Hepatocyte (in vitro differentiated cells): ENCODE results near the gene TIPARP. TPM values are rescaled to one million over a fixed set of nuclear protein-coding genes. Genes with fewer than 3 reads are reported as not detected.

Source experiments
- DNase-seq: peaks from one replicate; pipeline ENCODE4 v3.0.0-alpha.2; 2016; ENCODE audit warnings: low spot score
- H2AFZ ChIP-seq: fragments of 200-600 bp; sonication (generic); 2 replicates; pipeline ENCODE4 v1.6.0; 2016; ENCODE audit warnings: antibody characterized with exemption, mild to moderate bottlenecking
- H3K27ac ChIP-seq: fragments of 200-600 bp; sonication (generic); 2 replicates; pipeline ENCODE4 v1.5.1; 2016; ENCODE audit warnings: mild to moderate bottlenecking
- H3K27me3 ChIP-seq: fragments of 200-600 bp; sonication (generic); 2 replicates; pipeline ENCODE4 v1.6.1; 2016
- H3K36me3 ChIP-seq: fragments of 200-600 bp; sonication (generic); replicated peaks from 2 replicates; pipeline ENCODE4 v1.5.1; 2016; ENCODE audit warnings: low read depth; ENCODE audit not compliant: insufficient read depth
- H3K4me1 ChIP-seq: fragments of 200-600 bp; sonication (generic); 2 replicates; pipeline ENCODE4 v1.5.1; 2016; ENCODE audit warnings: mild to moderate bottlenecking, moderate library complexity; ENCODE audit not compliant: insufficient read depth
- H3K4me2 ChIP-seq: fragments of 200-600 bp; sonication (generic); 2 replicates; pipeline ENCODE4 v1.6.0; 2016
- H3K4me3 ChIP-seq: fragments of 200-600 bp; sonication (generic); 2 replicates; pipeline ENCODE4 v1.5.1; 2016; ENCODE audit warnings: mild to moderate bottlenecking
- H3K79me2 ChIP-seq: fragments of 200-600 bp; sonication (generic); 2 replicates; pipeline ENCODE4 v1.6.0; 2017; ENCODE audit warnings: mild to moderate bottlenecking
- H3K9me2 ChIP-seq: fragments of 200-600 bp; sonication (generic); replicated peaks from 2 replicates; pipeline ENCODE4 v1.6.0; 2017; ENCODE audit warnings: mild to moderate bottlenecking; ENCODE audit not compliant: insufficient read depth
- H3K9me3 ChIP-seq: fragments of 200-600 bp; sonication (generic); 2 replicates; pipeline ENCODE4 v1.5.1; 2016; ENCODE audit warnings: low read depth, mild to moderate bottlenecking
- H4K20me1 ChIP-seq: fragments of 200-600 bp; sonication (generic); 2 replicates; pipeline ENCODE4 v1.6.0; 2016; ENCODE audit warnings: mild to moderate bottlenecking; ENCODE audit not compliant: insufficient read depth, poor library complexity, severe bottlenecking
- EZH2 ChIP-seq: fragments of 200-600 bp; sonication (generic); IDR thresholded peaks from 2 replicates; pipeline ENCODE4 v1.6.1; 2016; ENCODE audit warnings: antibody characterized with exemption, mild to moderate bottlenecking, borderline replicate concordance
- EZH2phosphoT487 ChIP-seq: fragments of 200-600 bp; sonication (generic); IDR thresholded peaks from one replicate; pipeline ENCODE4 v1.6.1; 2018; ENCODE audit warnings: antibody characterized with exemption, mild to moderate bottlenecking, low read depth, moderate library complexity; ENCODE audit not compliant: unreplicated experiment, severe bottlenecking
- WGBS: methylation state at CpG from one replicate; pipeline ENCODE4 v1.1.6; 2016; ENCODE audit warnings: low lambda C conversion rate; ENCODE audit errors: missing lambda C conversion rate; 5-methylcytosine and 5-hydroxymethylcytosine counted together
- polyA plus RNA-seq: library from polyadenylated mRNA; unstranded; fragments of >200 nt; fragmentation: Nextera tagmentation; extraction: Ambion mirVana; gene quantifications from 2 replicates; pipeline ENCODE4 v1.2.1, GENCODE V29; 2016
- total RNA-seq: library from RNA; depleted of rRNA; stranded (reverse); fragments of >200 nt; gene quantifications from 2 replicates; pipeline ENCODE4 v1.2.3, GENCODE V29; 2014
- TF ChIP-seq, protein P1 (sequence below): fragments of 200-600 bp; sonication (generic); IDR thresholded peaks from 2 replicates; pipeline ENCODE4 v1.5.1; 2016; ENCODE audit warnings: antibody characterized with exemption, mild to moderate bottlenecking; ENCODE audit not compliant: poor library complexity

Gene TIPARP
- total and polyA plus RNA-seq, 2 experiments from 2014 or later, result 19.9 to 112 TPM

DNA sequence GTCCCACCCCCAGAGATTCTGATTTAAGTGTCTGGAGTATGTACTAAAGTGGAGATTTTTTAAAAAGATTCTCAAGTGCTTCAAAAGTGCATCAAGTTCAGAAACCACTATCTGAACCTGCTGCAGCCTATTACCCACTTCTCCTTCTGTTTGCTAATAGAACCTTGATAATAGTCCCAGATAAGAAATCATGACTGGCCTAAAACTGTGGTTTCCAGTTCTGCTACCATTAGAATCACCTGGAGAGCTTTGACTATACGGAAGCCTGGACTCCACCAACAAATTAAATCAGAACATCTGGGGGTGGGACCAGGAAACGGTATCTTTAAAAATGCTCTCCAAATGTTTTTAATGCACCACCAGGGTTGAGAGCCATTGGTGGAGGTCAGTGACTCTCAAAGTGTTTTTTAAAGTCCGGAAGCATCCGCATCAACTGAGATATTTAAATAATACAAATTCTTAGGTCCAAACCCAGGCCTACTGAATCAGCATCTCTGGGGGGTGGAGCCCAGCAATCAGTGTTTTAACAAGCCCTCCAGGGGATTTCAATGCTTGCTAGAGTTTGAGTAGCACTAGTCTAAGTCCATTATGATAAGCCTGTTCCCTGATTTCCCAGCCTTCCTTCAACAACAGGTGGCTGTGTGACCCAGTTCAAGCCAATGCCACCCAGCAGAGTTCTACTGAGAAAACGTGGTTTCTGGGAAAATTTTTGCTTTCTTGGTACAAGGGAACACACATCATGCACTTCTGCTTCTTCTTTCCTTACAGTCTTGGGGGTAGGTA is 45.4 kb upstream of the TIPARP start:
- TF ChIP-seq EZH2, result no peak
- TF ChIP-seq, protein P1, sequence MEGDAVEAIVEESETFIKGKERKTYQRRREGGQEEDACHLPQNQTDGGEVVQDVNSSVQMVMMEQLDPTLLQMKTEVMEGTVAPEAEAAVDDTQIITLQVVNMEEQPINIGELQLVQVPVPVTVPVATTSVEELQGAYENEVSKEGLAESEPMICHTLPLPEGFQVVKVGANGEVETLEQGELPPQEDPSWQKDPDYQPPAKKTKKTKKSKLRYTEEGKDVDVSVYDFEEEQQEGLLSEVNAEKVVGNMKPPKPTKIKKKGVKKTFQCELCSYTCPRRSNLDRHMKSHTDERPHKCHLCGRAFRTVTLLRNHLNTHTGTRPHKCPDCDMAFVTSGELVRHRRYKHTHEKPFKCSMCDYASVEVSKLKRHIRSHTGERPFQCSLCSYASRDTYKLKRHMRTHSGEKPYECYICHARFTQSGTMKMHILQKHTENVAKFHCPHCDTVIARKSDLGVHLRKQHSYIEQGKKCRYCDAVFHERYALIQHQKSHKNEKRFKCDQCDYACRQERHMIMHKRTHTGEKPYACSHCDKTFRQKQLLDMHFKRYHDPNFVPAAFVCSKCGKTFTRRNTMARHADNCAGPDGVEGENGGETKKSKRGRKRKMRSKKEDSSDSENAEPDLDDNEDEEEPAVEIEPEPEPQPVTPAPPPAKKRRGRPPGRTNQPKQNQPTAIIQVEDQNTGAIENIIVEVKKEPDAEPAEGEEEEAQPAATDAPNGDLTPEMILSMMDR, result no peak
- TF ChIP-seq EZH2phosphoT487, result no peak
- DNase-seq, result no peak
- Histone ChIP-seq H3K79me2 (no peaks in the 10 kb centered on the region), H3K9me2 (no peaks in the 10 kb centered on the region), H3K4me2 (peak overlapping the region; percentile 29), H3K4me3 (no peak overlapping the region), H3K27me3 (no peaks in the 10 kb centered on the region), H3K4me1 (peaks cover 19% of the 10 kb centered on the region), H3K27ac (peak overlapping the region; percentile 44), H3K9me3 (no peaks in the 10 kb centered on the region), H4K20me1 (no peaks in the 10 kb centered on the region), H3K36me3 (no peaks in the 10 kb centered on the region), H2AFZ (no peak overlapping the region)
- WGBS, result 77% methylated on average over 5 of the region's 5 CpGs

DNA sequence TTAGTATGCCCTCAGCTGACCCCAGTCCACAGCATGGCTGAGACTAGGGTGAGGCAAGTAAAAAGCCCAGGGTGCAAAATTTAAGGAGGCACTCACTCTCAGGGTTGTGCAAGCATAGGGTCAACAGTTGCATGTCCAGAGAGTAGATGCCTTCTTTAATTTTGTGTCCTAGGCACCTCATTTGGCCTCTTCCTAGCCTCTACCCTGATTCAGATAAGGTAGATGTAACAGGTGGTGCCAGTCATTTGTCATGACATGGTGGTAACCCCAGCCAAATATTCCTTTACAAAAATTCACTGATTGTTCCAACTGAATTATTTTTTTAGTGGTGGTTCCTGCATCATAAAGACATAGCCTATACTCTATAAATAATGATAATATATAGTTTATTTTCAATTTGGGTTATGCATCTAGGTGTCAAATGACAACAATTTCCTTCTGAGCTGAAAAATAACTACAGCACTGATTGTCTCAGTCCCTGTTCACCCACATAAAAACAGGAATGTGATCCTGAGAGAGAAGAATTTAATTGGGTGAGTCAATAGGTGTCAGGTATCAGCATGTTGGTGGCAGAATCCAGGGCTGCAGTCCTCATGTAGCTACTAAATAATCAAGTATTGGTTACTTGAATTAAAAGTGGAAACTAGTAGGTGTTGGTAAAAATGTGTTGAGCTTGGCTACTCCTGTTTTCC is 44.2 kb upstream of the TIPARP start:
- no peaks in the 10 kb centered on the region for H3K79me2 ChIP-seq
- peaks cover 19% of the 10 kb centered on the region for H3K4me1 ChIP-seq
- no peak for DNase-seq
- H3K9me3 ChIP-seq, result no peaks in the 10 kb centered on the region
- H3K27ac ChIP-seq, result no peak overlapping the region
- TF ChIP-seq, protein P1, result no peak
- no peak for TF ChIP-seq EZH2
- no peaks in the 10 kb centered on the region for H3K36me3 ChIP-seq
- no peak overlapping the region for H3K4me3 ChIP-seq
- H3K9me2 ChIP-seq, result no peaks in the 10 kb centered on the region
- H4K20me1 ChIP-seq, result no peaks in the 10 kb centered on the region
- H2AFZ ChIP-seq, result no peak overlapping the region
- no peaks in the 10 kb centered on the region for H3K27me3 ChIP-seq
- H3K4me2 ChIP-seq, result no peak overlapping the region

DNA sequence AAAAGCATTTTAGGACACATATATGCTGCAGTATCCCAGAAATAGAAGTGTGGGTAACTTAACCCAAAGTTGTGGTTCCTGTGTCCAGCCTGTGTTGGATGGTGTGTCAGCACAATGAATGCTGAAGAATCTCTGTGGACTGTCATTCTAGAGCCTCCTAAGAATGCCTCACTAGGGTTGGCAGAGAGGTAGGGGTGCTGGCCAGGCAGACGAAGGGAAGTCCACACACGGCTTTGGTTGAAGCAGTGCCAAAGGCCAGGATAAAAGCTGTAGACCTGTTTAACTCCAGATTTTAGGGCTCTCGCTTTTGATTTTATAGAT is 43.7 kb upstream of the TIPARP start:
- H3K36me3 ChIP-seq, result no peaks in the 10 kb centered on the region
- no peak overlapping the region for H3K27ac ChIP-seq
- H4K20me1 ChIP-seq, result no peaks in the 10 kb centered on the region
- no peaks in the 10 kb centered on the region for H3K79me2 ChIP-seq
- H3K27me3 ChIP-seq, result no peaks in the 10 kb centered on the region
- H3K9me2 ChIP-seq, result no peaks in the 10 kb centered on the region
- peaks cover 19% of the 10 kb centered on the region for H3K4me1 ChIP-seq
- no peak overlapping the region for H2AFZ ChIP-seq
- no peak for DNase-seq
- no peak overlapping the region for H3K4me2 ChIP-seq
- H3K4me3 ChIP-seq, result no peak overlapping the region
- TF ChIP-seq EZH2phosphoT487 (no peak), EZH2 (no peak)
- TF ChIP-seq, protein P1, result no peak
- H3K9me3 ChIP-seq, result no peaks in the 10 kb centered on the region
- 74% methylated on average over 3 of the region's 3 CpGs for WGBS
